NCI-H524 treated with DMSO at 0.1 percent for 48 hours (cell line): ENCODE results near the gene SLC25A4.

Experiments used
- DNase-seq: peaks from one replicate; lab custom pipeline; 2025; lab: John Stamatoyannopoulos, UW

Gene SLC25A4

GRCh38 chr4:185120631-185120946, 22.5 kb upstream of the SLC25A4 start:
- DNase-seq, result no peak

DNA sequence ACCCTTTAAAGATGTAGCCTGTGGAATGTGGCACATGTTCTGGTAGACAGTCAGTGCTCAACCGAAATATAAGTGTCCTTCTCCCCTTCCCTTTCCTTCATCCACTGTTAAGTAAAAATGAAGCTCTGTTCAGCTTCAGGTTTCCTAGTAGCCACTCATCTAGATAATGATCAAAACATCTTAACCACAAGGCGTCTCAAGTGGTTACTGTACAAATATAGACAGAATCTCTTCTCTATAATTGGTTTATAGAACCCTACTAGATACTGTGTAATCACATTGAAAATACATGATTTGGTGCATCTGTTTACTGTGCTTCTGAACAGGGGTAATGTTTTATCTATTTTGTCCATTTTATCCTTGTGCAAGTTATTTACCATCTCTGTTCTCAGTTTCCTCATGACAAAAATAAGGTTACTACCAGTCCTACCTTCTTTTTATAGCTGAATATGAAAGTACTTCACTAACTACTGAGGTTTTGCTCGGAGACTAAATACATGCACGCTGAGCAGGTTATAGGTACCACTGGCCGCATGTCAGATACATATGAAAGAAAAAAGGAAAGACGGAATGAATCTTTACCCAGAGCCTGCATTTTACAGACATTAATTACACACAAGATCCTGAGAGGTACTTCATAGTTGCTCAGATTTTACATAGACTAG, 20.3 kb upstream of the SLC25A4 start:
- no peak for DNase-seq

DNA sequence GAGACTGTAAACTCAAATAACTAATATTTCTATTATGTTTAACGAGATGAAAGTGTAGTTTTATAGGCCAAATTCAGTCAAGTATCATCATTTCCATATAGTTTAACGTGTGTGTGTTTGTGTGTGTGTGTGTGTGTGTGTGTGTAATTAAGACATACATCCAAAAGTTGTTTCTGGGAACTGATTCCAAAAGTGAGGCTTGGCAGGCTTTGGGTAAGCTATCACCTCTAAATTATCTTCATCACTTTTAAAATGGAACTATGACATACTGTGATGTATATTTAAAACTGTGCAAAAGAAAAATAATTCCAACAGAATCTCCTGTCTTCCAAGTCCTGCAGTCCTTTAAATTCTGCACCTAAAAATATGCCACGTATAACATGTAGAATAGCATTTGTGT, 19.1 kb upstream of the SLC25A4 start:
- DNase-seq, result no peak

- DNase-seq, result no peak
Measured at GRCh38 chr4:185127021-185127925, 15.8 kb upstream of the SLC25A4 start.

DNA sequence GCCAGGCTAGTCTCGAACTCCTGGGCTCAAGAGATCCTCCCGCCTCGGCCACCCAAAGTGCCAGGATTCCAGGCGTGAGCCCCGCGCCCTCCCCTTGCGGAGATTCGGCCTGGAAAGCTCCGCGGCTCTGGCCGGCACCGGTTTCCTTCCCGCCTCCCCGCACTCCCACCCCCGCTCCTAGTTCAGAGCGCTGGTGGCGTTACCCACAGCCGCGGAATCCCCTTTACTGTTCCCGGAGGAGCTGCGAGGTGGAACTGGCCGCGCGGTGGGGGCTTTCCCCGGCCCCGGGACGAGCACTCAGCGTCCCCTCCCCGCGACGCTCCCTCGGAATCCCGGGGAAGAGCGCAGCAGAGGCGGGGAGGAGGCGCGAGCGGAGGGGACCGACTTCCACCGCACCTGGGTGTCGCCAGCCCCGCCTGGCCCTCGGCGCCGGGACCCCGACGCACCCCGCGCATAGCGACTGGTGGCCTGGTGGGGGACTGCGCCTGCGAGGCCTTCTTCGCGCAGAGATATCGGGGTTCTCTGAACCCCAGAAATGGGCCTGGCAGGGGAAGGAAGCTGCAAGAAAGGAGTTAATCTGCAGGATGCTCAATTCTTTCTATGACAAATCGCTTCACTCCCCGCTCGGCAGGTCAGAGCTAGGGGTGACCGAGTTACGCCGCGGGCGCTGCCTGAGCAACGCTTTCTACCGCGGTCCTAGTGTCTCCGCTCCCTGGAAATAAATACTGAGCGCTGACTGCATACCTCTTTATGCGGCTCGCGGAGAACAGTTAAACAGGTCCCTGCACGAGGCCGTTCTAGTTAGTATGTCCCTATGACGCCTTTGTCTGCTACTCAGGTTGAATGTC, 14.6 kb upstream of the SLC25A4 start:
- DNase-seq, result no peak

DNA sequence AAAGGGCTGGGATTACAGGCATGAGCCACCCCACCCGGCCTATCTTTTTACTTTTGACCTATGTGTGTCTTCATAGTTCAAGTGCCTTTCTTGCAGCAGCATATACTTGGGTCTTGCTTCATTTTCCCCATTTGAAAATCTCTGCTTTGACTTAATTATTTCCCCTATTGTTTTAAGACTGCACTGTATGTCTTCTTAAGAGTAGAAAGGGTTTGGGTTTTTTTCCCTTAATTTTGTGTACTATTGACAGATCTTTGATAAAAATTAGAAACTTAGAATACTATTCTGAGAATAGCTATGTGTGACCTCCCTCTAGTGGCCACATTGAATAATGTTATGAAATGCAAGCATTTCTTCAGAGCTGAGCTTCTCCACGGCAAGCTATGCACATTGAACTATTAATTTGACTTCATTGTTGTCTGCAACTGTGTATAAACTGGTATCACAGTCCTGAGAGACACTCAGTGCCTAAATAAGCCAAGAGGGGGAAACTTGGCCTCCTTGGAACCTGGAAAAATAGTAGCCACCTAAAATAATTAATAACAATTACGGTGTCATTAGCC, 8.7 kb upstream of the SLC25A4 start:
- no peak for DNase-seq

DNA sequence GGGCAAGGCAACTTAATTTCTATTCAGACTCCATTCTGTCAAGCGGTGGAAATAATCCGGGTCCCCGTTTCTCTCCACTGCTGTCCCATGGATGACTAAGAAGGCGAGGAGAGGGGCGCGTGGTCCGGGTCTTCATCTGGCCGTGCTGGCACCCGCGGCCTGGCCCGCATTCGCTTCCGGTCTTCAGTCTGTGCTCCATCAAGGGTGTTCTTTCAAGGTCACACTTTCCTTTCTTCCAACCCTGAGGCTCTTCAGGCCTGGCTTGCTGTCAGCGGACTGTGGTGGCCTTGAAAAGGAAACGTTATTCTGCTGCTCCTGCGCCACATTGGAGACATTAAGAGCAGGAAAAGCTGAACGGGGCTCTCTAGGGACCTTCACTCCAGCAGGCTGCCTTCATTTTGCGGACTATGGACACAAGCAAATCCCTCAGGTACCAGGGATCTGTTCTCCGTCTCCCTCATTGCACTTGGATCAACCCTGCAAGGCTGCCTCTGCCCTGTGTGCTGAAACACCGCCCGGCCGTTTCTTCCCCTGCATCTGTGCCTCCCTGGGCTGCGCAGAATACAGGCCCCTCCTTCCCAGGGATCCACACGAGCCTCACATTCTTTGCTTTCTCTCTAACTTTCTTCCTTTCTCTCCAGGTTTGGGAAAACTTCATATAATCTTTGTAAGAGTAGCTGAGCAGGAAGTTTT, 5.7 kb upstream of the SLC25A4 start:
- DNase-seq, result no peak

GRCh38 chr4:185138161-185138560, 4.9 kb upstream of the SLC25A4 start:
- DNase-seq, result no peak

GRCh38 chr4:185139736-185140135, 3.3 kb upstream of the SLC25A4 start:
- no peak for DNase-seq

GRCh38 chr4:185141777-185142176, 1.3 kb upstream of the SLC25A4 start:
- no peak for DNase-seq

- DNase-seq, result no peak
Measured at GRCh38 chr4:185142564-185142911, 528 bp upstream of the SLC25A4 start.

- no peak for DNase-seq
Measured at GRCh38 chr4:185143601-185143969, 519 bp downstream of the SLC25A4 start.

DNA sequence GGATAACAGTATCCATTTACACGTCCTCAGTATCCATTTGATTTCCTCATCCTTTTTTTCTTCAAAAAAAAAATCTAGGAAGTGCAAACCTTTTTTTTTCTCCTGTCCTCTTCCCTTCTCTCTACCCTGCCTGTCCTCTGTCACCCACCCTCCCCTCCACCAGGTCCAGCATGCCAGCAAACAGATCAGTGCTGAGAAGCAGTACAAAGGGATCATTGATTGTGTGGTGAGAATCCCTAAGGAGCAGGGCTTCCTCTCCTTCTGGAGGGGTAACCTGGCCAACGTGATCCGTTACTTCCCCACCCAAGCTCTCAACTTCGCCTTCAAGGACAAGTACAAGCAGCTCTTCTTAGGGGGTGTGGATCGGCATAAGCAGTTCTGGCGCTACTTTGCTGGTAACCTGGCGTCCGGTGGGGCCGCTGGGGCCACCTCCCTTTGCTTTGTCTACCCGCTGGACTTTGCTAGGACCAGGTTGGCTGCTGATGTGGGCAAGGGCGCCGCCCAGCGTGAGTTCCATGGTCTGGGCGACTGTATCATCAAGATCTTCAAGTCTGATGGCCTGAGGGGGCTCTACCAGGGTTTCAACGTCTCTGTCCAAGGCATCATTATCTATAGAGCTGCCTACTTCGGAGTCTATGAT, 1.7 kb downstream of the SLC25A4 start:
- DNase-seq, result no peak

DNA sequence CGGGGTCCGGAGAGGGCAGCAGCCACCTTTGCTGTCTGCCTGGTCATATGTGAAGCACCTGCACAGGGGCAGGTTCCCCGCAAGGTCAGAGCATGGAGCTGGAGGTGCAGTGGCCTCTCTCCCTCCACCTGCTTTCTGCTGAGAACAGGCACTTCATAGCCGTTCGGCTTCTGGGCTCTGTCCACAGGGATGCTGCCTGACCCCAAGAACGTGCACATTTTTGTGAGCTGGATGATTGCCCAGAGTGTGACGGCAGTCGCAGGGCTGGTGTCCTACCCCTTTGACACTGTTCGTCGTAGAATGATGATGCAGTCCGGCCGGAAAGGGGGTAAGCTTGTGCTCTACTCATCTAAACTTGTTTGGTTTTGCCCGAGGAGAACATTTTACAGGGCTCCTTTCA, 2.5 kb downstream of the SLC25A4 start:
- DNase-seq, result no peak

GRCh38 chr4:185149392-185149791, 6.3 kb downstream of the SLC25A4 start:
- no peak for DNase-seq

GRCh38 chr4:185151296-185151695, 8.2 kb downstream of the SLC25A4 start:
- DNase-seq, result no peak

DNA sequence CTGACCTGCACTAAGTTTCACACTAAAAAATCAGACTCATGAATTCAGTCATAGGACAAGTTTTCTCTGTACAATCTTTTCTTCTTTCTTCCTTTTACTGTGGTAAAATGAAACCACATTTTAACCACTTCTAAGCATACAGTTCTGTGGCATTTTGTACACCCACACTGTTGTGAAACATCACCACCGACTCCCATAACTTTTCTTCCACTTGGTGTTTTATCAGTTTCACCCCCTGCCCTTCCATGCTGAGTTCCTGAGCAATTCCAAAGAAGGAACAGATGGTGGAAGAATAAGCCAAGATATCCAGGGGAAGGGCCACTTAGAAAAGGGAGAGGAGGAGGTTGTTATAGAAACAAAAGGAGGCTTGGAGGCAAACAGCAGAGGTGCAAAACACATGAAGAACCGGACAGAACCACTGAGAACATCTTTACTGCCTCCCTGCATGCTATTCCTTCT, 22.6 kb downstream of the SLC25A4 start:
- DNase-seq, result peak; percentile 18

DNA sequence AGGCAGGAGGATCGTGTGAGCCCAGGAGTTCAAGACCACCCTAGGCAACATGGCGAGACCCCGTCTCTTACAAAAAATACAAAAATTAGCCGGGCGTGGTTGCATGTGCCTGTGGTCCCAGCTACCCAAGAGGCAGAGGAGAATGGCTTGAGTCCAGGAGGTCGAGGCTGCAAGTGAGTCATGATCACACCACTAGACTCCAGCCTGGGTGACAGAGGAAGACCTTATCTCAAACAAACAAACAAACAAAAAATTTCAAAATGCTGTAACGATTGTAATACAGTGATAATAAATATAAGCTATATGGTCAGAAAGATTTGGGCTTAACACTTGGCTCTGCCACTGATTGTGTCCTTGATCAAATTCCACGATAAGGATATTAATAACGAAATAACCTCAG, 24.2 kb downstream of the SLC25A4 start:
- DNase-seq, result no peak

- no peak for DNase-seq
Measured at GRCh38 chr4:185171373-185172071, 28.5 kb downstream of the SLC25A4 start.

DNA sequence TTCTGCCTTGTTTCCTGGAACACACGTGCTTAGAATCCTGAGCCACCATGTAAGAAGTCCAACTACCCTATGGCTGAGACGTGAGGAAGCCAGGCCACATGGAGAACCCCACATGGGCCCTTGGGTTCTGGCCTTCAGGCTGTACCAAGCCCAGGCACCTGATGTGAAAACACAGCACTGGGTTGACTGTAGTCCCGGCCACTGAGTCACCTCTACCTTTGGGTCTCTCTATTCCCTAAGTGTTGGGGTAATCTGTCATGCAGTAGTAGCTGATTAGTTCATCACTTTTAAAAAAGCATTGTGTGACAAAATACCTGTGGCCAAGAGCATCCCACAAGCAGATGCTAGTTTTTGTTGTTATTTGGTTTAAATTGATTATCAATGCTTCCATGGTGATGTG, 36.4 kb downstream of the SLC25A4 start:
- no peak for DNase-seq

DNA sequence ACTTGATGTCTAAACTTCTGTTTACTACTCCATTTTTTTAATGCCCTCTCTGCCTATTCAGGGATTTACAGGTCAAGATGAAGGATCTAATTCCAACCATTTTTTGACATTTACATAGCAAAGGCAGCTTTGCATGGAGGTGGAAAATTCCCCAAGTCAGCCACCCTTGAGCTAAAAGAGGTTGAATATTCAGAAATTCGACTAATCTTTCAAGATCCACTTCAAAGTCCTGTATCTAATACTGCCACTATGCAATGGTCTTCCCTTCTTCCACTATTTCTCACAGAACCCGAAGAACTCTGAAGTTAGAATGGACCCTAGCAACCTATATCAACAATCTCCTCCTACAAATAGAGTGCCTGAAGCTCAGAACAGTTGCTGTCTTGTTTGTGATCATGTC, 39.2 kb downstream of the SLC25A4 start:
- no peak for DNase-seq
